HG02678 (cell line): ENCODE data around the gene OPHN1.
"Not testable (repeated sequence)": the region's sequence is repeated elsewhere in the genome, so short reads cannot be mapped to it uniquely, and the experiment has no call there.

Experiments
- ATAC-seq: cut with Tn5 transposase; IDR thresholded peaks from one replicate; pipeline ENCODE4 v1.9.1; 2021; ENCODE audit warnings: mild to moderate bottlenecking, moderate library complexity; ENCODE audit not compliant: unreplicated experiment

Gene OPHN1

DNA sequence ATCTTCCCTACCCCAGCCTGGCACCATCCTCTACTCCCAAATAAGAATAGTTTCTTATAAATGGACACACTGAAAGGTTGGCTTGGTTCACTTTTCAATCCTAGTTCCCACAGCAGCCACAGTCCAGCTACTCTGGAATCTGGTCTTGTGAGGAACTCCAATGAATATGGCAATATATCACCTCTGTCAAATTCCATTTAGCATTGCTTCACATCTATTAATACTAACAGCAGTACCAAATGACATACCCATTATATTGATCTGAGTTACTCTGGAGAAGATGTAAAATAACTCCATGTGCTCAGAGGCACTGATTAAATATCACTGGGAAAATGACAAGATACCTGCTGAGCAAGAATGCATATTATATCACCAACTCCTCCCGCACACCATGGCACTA is 8.6 kb downstream of the OPHN1 start:
- ATAC-seq: no peak

DNA sequence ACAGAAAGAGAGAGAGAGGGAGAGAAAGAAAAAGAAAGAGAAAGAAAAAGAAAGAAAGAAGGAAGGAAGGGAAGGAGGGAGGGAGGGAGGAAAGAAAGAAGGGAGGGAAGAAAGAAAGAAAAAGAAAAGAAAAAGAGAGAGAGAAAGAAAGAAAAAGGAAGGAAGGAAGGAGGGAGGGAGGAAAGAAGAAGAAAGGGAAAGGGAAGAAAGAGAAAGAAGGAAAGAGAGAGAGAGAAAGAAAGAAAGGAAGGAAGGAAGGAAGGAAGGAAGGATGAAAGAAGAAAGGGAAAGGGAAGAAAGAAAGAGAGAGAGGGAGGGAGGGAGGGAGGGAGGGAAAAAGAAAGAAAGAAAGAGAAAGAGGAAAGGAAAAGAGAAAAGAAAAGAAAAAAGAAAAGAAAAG is 10.8 kb downstream of the OPHN1 start:
- ATAC-seq: no peak

DNA sequence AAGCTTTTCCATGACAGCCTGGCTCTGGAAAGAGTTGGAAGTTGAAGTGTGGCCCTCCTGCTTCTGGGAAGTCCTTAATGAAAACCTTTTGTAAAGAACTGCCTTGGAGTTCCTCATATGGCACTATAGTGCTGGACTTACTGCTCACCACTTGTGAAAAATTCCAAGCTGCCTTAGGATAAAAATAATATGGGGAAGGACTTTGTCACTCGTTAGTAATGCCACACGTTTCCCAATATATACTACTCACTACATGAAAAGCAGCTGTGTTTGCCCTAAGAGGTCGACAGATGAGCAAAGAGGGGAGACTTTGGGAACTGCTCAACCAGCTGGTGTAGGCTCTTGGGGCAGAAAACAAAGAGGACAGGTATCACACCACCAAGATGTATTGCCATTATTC is 11.7 kb downstream of the OPHN1 start:
- no peak for ATAC-seq

DNA sequence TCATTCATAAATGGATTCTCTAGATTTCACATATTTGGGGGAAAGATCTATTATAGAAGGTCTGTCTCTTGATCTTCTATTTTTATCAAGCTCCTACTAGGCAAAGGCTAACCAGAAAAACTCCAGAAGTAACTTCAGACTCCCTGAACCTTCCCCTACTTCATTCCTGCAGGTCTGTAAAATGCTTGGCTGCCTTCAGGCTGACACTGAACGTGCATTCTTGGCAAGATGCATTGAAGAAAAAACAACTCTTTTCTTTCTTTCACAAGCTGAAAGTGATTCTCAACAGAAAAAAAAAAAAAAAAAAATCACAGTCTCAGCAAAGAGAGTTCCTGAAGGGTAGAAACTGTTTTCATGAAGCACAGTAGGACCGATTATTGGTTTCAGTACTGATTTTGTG is 12.7 kb downstream of the OPHN1 start:
- no peak for ATAC-seq

DNA sequence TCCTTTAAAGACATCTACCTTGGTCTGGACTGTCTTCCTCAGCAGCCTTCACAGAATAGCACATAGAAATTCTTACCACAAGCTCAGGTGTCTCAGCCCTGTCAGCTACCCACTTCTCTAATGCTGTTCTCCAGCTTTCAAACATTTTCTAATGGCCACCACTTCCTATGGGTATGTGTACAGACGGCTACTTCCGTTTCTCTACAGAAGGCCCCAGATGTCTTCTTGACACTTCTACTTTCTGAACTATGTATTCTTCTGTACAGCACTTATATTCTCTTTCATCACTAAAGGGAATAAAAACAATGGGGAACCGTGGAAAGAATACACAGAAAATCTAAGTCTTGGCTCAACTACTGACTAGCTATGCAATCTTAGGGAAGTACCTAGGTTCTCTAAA is 13.3 kb downstream of the OPHN1 start:
- ATAC-seq: no peak

DNA sequence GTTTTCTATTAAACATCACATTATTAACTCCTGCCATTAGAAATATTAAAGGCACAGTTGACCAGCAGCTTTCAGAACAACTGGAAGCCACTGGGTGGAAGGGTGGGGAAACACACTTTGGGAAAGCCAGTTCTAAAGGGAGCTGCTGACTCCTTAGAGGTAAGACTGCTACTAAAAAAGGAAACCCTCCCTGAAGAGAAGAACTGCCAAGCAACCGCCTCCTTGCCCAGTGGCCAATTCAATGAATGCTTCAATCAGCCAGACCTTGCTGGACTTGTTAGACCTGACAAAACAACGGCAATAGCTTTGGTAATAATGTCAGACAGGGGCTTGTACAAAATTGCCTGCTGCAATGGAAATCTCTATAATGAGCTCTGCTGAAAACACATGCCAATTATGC is 15.6 kb downstream of the OPHN1 start:
- no peak for ATAC-seq

DNA sequence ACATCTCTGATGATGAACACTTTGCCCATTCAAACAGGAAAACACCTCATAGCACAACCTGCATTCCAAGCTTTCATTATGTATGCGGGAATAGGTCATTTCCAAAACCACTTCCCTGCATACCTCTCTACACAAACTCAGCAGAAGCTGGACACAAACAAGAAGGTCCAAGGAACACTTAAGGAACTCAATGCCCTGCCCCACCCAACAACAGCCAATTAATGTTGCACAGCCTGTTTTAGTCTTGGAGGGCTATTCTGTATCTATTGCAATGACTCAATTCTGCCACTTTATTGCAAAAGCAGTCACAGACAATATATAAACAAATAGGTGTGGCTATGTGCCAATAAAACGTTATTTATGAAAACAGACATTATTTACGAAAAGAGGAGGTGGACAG is 16.7 kb downstream of the OPHN1 start:
- ATAC-seq: no peak

DNA sequence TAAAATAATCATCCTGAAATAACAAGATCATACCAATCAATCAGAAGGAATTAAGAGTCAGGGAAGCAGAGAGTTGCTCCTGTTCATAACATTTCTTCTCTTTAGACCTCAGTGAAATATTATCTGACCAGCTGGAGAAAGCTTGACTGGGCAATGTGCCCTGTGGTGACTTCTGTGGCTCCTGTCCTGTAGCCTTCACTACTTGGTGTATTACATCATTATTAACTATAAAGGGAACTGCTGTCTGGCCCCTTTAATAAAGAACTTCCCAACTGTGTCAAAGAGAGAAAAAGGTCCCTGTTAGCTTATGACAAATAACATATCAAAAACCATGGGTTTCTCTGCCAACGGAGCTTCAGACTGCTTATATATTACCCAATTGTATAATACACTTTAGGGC is 18.0 kb downstream of the OPHN1 start:
- ATAC-seq: no peak

DNA sequence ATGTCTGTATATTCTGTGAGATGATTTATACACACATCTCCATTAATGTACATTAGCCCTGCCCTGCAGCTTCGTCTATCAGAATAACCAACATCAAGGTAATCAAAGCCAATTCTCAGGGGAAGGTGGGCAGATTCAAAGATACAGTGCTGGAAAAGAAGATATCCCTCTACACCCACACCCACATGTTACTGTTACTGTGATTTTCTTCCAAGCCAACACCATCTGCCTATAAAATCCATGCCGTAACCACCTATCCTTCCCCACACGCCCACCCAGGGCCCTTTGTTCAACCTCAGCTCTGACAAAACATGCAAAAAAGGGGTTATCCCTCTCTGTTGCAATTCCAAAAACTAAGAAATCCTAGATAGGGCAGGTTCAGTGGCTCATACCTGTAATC is 20.0 kb downstream of the OPHN1 start:
- ATAC-seq: no peak

DNA sequence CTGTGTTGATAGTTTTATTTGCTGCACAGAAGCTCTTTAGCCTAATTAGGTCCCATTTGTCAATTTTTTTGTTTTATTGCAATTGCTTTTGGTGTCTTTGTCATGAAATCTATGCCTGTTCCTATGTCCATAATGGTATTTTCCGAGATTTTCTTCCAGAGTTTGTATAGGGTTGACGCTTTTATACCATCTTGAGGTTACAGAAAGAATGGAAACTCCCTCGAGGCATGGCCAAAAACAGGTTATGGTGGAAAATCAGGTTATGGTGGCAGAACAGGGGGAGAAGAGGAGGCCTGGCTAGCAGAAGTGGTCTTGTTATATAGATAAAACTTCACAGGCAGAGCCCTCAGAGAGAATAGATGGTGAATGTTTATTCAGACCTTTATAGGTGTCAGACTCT is 21.6 kb downstream of the OPHN1 start:
- no peak for ATAC-seq

DNA sequence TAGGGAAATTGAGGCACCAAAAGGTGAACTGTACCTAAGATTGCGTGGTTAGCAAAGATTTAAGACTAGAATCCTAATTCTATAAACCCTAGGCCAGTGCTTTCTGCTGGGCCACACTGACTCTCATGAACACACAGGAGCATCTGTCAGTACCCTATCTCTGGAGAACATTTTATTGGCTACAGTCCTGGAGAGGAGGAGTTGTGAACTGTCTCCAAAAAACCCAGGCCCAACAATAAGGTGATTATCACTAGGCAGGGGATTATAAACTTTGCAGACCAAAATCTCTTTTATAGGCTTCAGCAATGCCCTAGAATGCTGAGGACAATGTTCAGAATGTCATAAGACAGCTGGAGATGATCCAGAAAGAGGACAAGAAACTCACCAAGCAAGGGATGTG is 24.1 kb downstream of the OPHN1 start:
- ATAC-seq: no peak

DNA sequence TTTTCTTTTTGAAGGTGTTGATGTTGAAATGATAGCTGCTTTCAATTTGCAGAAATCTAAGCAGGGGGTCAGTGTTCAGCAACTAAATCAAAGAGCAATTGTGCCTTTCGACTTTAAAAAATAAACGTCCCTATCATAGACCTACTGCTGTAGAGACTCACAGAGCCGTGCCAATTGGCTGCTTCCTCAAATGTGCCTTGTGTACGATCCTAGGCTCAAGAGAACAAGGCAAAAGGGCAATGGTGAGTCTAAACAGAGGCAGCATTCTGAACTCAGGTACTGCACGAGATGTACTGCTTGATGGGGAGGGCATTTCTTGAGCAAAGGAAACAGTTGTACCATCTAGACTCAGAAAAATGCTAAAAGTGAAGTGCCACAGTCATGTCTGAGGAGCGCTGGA is 29.8 kb downstream of the OPHN1 start:
- ATAC-seq: no peak

DNA sequence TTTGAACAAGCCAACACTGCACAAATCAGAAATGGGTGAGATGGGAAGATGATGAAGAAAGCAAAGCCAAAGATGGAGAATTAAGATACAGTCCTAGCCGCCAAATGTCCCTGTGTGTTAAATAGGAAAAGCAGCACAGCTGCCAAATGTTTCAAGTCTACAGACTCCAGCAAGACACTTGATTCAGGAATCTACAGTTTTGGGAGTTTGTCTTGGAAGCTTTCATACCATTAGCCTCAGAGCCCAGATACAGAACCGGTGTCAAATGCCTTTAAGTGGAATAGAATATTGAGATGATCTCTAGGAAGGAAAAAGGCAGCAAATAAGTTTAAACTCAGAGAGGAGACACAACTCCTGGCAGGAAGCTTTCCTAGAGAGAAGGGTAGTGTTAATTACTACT is 30.3 kb downstream of the OPHN1 start:
- ATAC-seq: no peak

DNA sequence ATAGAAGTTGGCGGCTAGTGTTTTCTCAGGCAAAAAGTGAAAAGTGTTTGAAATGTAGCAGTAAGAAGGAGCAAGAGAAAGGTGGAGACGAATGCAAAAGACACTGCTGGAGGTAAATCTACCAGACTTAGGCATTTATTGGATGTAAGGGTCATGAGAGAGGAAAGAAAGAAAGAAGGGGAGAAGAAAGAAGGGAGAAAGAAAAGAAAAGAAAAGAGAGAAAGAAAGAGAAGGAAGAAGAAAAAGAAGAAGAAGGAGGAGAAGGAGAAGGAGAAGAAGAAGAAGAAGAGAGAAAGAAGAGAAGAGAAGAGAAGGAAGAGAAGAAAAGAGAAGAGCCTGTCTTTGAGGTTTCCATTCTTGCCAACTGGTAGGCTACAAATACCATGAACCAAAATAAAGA is 31.2 kb downstream of the OPHN1 start:
- no peak for ATAC-seq

DNA sequence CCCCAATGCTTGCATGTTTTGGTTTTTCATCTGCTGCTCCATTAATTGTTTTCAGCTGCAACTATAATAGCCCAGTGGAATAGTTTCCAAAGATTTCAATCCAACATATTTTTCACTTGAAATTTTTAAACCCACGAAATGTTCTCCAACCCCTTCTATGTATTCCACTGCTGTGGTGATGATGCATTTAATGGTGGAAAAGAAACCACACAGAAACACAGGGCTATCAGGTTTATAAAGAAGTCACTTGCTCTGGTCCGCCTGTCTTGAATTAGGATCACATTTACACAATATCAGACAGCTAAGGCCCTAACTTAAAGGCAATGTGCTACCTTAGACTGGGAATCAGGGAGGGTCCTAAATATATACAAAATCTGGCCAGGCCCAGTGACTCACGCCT is 35.0 kb downstream of the OPHN1 start:
- no peak for ATAC-seq

DNA sequence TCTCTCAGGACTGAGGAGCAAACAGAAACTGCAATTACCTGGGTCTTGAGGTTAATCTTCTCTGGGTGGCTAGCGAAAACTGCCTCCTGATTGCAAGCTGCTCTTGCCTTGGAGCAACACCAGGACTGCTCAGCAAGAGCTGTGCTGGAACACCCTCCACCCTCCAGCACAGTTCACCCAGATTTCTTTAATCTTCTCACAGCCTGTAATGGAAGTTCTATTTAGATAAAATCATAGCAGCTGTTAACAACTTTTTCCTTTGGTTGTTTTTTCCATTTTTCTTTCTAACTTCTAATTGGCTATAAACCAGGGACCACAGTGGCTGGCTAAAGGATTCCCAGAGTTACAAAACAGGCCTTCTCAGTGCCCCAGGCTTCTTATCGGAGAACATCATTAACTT is 36.3 kb downstream of the OPHN1 start:
- no peak for ATAC-seq

DNA sequence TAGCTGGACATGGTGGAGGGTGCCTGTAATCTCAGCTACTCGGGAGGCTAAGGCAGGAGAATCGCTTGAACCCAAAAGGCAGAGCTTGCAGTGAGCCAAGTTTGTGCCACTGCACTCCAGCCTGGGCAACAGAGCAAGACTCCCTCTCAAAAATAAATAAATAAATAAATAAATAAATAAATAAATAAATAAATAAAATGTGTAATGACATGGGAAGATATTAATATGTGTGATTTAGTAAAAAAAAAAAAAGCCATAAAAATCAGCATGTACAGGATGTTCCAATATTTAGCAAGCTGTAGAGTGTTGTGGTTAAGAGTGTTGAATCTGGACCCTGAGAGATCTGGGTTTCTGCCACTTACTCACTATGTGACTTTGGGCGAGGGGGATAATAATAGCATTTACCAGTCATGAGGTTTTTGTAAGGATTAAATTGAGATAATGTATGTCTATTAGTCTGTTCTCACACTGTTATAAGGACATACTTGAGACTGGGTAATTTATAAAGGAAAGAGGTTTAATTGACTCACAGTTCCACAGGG is 43.8 kb downstream of the OPHN1 start:
- not testable (repeated sequence) for ATAC-seq

DNA sequence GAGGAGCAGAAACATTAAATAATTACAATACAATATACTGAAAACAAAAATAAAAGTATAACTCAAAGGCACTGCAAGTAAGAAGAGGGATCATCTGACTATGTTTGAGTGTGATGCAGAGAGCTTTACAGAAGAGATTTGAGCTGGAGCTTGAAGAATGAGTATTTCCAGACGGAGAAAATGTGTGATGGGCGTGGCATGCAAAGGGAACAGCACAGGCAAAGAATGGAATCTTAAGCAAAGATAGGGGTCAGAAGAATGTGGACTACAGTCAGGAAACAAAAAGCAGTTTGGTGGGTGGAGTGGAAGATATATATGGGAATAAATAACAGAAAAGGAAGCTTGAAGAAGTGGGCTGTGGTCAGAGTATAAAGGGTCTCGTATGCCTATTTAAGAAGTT is 45.5 kb downstream of the OPHN1 start:
- no peak for ATAC-seq

DNA sequence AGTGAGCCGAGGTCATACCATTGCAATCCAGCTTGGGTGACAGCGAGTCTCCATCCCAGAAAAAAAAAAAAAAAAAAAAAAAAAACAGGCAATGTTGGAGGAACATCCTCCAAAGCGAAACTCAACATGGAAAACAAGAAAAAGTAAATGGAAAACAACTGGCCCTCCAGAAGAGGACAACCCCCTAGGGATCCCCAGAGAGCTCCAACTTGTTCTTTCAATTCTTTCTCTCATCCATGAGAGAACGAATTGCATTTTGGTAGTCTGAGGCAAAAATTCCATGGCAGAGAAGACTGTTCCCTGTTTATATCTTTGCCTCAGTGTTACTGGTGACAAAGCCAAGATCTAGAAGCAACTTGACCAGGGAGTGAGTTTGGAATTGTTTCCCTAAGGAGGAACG is 49.8 kb downstream of the OPHN1 start:
- no peak for ATAC-seq

DNA sequence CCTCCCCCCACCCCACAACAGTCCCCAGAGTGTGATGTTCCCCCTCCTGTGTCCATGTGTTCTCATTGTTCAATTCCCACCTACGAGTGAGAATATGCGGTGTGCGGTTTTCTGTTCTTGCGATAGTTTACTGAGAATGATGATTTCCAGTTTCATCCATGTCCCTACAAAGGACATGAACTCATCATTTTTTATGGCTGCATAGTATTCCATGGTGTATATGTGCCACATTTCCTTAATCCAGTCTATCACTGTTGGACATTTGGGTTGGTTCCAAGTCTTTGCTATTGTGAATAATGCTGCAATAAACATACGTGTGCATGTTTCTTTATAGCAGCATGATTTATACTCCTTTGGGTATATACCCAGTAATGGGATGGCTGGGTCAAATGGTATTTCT is 55.7 kb downstream of the OPHN1 start:
- not testable (repeated sequence) for ATAC-seq

DNA sequence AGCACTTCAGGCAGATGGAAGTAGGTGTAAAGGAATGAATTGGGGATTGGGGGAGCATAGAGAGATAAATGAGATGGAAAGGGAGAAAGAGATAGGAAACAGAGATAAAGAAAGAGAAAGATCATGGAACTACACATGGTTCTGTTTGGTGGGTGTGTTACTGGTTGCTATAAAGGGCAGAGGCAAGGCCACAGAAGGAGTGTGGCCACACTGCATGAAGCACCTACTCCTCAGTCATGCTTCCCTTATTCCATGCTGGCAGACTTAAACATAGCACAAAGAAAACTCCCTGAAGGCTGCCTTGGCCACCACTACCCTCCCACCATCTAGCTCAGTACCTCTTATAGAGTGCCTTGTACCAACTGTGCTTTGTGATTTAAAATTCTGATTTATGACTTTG is 56.9 kb downstream of the OPHN1 start:
- ATAC-seq: no peak

DNA sequence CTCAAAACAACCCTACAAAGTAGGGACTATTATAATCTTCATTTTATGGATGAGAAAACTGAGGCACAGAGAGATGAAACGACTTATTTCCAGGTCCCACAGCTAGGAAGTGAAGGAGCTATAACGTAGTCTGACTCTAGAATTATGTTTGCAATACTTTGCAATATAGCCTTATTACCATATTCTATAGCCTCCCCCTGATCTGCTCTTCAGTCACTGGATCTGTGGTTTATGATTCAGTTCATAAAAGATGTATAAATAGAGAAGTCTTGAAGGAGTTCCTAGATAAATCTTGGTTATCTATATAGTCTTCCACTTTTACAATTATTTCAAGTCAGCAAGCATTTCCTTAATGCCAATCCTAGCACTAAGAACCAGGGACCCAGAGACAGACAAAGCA is 57.5 kb downstream of the OPHN1 start:
- ATAC-seq: no peak

DNA sequence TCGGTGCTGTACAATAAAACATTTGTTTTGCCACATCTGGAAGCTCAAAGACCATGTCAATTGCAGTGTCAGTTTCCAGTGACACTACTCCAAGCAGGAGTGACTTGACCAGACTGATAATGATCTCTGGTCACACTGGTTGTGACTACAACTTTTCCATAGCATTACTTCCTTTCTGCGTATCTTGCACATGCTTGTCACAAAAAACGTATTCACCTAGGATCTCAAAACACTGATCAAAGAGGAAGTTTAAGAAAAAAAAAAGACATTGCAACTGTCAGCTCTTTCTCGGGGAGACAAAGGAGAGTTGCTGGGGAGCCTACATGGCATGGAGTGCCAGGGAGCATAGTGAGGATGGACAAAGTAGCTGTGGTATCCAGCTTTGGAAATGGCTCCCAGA is 60.6 kb downstream of the OPHN1 start:
- ATAC-seq: no peak

DNA sequence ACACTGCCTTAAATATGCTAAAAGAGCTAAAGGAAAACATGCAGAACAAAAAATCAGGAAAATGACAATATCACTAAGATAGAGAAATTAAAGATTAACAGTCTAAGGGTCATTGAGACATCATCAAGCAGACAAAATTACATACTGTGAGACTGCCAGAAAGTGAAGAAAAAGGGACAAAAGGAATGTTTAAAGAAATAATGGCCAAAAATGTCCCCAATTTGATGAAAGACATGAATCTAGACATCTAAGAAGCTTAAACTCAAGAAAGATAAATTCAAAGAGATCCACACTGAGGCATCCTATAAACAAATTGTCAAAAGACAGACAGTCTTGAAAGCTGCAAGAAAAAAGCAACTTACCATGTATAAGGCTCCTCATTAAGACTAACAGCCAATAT is 63.7 kb downstream of the OPHN1 start:
- no peak for ATAC-seq
